Activated T-cell treated with anti-CD3 and anti-CD28 coated beads, Interleukin-2, amount 50 U/mL, for 48 hours (primary cell): ENCODE measurements around the gene MTCH1.

ENCODE experiments used
- DNase-seq, 2 experiments: peaks; one replicate each; pipeline ENCODE4 v3.0.0-alpha.2; 2020

Gene MTCH1

GRCh38 chr6:36985808-36986703, at the start of gene MTCH1:
Gene MTCH1, minus strand, starts transcription at chr6:36986196. Its CDS starts 23 bp downstream, at chr6:36986173.
- peak; percentile 91 to 94 for DNase-seq

DNA sequence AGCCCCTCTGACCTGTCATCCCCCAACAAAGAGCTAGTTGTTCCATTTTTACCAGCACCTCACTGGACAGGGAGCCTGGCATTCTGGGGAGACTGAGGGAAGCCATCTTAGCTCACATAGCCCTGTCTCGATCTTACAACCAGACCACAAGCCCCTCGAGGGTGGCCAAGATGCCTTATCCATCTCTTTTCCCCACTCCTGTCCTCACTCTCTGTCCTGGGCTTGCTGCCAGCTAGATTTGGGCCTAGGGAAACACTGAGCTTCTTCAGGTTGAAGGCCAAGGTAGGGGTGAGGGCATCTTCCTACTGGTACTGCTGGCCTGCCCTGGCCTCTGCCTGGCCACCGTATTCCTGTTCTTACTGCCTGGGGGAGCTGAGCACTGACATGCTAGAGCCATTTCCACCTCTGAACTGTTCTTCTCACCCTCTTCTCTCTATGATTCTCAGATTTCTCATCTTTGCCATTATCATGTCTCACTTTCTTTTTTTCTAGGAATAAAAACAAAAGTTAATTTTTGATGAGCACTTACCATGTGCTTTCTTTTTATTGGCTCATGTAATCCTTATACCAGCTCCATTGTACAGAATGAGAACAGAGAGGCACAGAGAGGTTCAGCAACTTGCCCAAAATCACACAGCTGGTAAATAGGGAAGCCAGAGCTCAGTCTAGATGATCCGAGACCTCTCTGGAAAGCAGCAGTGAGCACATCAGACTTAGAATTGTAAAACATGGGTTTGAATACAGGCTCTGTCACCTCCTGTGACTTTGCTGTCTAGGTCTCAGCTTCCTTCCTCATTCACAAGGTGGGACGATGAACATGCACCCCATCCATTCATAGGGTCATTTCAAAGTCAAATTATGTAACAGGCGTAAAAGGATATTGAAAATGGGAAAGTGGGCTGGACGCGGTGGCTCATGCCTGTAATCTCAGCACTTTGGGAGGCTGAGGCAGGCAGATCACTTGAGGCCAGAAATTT, 48.1 kb upstream of the MTCH1 start:
- peak; percentile 54 to 58 for DNase-seq

GRCh38 chr6:37033255-37033654, 47.3 kb upstream of the MTCH1 start:
- DNase-seq = peak; percentile 74 to 75

GRCh38 chr6:37032239-37032638, 46.2 kb upstream of the MTCH1 start:
- DNase-seq = no peak

DNA sequence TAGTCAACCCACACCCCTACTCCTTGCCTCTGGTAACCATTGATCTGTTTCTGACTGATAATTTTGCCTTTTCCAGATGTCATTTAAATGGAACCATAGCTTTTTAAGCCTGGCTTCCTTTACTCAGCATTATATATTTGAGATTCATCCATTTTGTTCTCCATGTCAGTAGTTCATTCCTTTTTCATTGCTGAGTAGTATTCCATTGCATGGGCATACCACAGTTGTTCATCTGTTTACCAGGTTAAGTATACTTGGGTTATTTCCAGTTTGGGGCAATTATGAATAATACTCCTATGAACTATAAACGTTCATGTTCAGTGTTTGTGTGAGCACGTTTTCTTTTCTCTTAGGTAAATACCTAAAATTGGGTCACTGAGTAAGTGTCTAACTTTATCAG, 44.6 kb upstream of the MTCH1 start:
- no peak for DNase-seq

- peak; percentile 68 to 70 for DNase-seq
Measured at GRCh38 chr6:37029249-37029971, 43.4 kb upstream of the MTCH1 start.

GRCh38 chr6:37027811-37028469, 41.9 kb upstream of the MTCH1 start:
- DNase-seq = no peak

- DNase-seq = no peak
Measured at GRCh38 chr6:37027036-37027720, 41.2 kb upstream of the MTCH1 start.

DNA sequence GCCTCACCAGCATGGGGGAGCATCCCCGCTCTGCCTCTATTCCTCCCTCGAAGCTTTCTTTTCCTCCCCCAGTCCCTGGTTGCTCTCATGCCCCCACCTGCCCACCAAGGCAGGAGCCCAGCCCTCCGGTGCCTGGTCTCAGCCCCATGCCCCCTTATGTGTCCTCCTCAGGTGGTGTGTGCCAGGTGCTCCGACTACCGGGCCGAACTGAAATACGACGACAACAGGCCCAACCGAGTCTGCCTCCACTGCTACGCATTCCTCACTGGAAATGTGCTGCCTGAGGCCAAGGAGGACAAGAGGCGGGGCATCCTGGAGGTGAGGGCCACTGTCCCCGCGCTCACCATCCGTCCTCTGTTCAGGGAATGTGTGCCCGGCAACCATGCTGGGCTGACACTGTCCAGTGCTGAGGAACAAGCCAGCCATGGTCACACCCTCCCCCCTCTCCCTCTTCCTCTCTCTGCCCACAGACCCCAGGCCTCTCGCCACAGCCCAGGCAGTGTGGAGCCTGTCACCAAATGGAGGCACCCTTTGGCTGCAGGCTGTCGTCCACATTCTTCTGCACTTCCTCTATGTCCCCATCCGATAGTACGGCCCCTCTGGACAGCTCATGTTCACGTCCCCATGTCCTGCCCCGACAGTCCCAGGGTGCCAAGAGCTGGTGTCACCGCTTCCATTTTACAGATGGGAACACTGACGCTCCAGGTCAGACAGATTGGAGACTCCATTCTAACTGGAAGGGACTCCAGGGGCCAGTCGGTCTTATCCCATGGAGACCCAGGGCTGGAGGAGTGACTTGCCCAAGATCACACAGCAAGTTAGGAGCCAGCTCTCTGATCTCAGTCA, 39.8 kb upstream of the MTCH1 start:
- DNase-seq = no peak

GRCh38 chr6:37024656-37025337, 38.8 kb upstream of the MTCH1 start:
- DNase-seq = peak; percentile 77 to 82

GRCh38 chr6:37022135-37022863, 36.3 kb upstream of the MTCH1 start:
- DNase-seq = no peak

GRCh38 chr6:37021356-37022129, 35.5 kb upstream of the MTCH1 start:
- DNase-seq = peak; percentile 75 to 79

DNA sequence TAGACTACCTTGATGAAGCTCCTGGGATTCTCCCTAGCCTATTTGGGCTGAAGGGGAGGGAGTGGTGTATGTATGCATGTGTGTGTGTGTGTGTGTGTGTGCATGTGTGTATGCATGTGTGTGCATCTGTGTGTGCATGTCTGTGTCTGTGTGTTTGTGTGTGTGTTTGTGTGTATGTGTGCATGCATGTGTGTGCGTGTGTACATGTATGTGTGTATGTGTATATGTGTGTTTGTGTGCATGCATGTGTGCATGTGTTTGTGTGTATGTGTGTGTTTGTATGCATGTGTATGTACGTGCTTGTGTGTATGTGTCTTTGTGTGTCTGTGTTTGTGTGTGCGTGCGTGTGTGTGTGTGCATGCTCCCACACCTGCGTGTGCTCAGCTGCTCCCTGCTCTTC, 34.8 kb upstream of the MTCH1 start:
- DNase-seq = no peak

DNA sequence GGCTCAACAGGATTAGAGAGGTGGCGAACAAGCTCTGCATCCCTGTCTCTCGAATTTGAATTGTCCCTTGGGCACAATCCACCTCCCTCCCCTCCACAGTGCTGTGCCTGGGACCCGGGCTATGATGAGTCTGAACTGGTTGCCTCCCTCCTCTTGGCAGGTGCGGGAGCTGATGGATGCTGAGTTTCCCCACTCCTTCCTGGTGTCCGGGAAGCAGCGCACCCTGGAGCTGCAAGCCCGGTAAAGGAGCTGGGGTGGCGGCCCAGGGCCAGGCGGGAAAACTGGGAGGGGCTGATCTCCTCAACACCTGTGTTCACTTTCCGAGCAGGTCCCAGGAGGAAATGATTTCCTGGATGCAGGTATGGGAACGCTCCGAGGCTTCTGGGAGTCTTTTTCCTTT, 34.4 kb upstream of the MTCH1 start:
- DNase-seq = no peak

GRCh38 chr6:37019065-37019450, 33.1 kb upstream of the MTCH1 start:
- DNase-seq = no peak

DNA sequence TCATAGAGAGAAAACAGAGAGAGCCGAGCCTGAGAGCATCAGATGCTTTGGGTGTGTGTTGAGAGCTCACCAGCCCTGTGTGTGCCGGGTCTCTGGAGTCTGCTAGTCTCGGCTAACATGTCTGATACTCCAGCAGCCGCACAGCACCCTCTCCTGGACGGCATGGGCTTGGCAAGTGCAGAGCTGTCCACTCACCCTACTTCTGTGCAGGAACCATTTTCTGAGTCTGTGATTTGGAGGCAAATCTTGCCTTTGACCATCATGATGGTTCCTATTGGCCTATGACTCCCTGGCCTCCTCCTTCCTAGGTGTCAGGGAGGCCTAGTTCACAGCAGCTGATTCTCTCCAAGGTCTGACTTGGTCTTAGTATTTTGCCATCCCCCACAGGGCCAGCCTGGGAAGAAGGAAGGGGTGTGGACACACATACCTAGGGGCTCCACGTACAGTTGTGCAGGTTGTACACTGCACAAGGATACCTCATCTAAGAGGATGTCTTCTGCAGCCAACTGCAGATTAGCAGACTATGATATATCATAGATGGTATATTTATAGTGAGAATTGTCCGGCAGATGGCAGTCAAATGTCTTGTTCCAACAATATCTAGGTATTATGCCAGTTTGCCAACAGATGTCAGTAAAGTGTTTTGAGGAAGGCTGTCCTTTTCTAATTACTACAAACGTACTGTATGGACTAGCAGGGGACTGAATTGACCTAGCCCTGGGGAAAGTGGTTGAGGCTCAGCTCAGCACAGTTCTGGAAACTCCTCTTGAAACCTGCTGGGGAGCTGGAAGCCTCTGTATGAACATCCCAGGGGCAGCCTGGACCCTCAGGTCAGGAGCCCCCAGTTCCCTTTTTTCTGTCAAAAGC, 32.4 kb upstream of the MTCH1 start:
- peak; percentile 92 to 95 for DNase-seq

- no peak for DNase-seq
Measured at GRCh38 chr6:37017606-37018197, 31.7 kb upstream of the MTCH1 start.
